ENCODE data around the gene MPRIP. TPM values are rescaled to one million over a fixed set of nuclear protein-coding genes. Genes with fewer than 3 reads are reported as not detected.

The MPRIP gene
- total and polyA plus RNA-seq, 4 donors = 121 to 342 (median 175) TPM

- Histone ChIP-seq H3K27ac (ENCODE audit: low read depth in 1 of 2, low read length in 1 of 2) (no peak overlapping the region), H3K4me3 (no peak overlapping the region), H3K9ac (ENCODE audit: insufficient read depth in 1 of 2, low read length in 2 of 2) (no peak overlapping the region), H3K9me3 (ENCODE audit: control insufficient read depth in 4 of 4, insufficient read depth in 3 of 4, low read length in 3 of 4) (no peaks in the 10 kb centered on the region), H3K27me3 (ENCODE audit: control insufficient read depth in 3 of 3, insufficient read depth in 3 of 3, low read length in 2 of 3) (no peaks in the 10 kb centered on the region), H3K36me3 (ENCODE audit: control insufficient read depth in 4 of 4, insufficient read depth in 4 of 4, low read length in 4 of 4) (peaks cover 0 to 19% (median 12%) of the 10 kb centered on the region in 4 donors), H3K4me1 (ENCODE audit: control insufficient read depth in 5 of 5, insufficient read depth in 5 of 5, low read length in 5 of 5) (peaks cover 29 to 76% (median 57%) of the 10 kb centered on the region in 5 donors)
- ATAC-seq (ENCODE audit: insufficient read depth, low FRiP score) = no peak
- TF ChIP-seq CTCF (IDR thresholded peaks at IDR 0.05; ENCODE audit: control extremely low read depth, extremely low read depth) = no peak
- DNase-seq = no peak
- 95 to 96% methylated on average over 3 to 6 of the region's 6 CpGs for WGBS, 2 donors
Measured at GRCh38 chr17:17102176-17102575, 59.9 kb downstream of the MPRIP start.

DNA sequence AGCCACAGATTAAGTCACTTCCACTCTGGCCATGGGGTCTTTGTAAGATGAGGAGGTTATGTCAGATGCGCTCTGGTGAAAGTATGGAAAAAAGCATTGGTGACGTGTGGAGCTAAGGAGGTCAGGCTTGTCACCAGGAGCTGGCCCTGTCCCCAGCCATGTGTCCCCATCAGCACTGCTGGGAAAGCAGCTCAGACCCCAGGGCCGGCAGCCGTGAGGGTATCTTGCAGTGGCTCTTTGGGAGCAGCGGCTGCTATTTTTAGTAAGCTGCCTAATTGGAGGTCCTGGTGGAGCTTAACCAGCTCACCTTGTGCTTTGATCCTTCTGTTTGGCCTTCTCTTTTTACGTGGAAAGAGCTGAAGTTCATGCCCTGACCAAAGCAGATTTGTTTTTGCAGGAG is 60.9 kb downstream of the MPRIP start:
- 85 to 88% methylated on average over 6 of the region's 6 CpGs for WGBS, 2 donors
- no peak for TF ChIP-seq CTCF (IDR thresholded peaks at IDR 0.05; ENCODE audit: control extremely low read depth, extremely low read depth)
- no peak overlapping the region for H3K9ac ChIP-seq (ENCODE audit: insufficient read depth in 1 of 2, low read length in 2 of 2)
- peaks cover 22 to 76% (median 58%) of the 10 kb centered on the region in 5 donors for H3K4me1 ChIP-seq (ENCODE audit: control insufficient read depth in 5 of 5, insufficient read depth in 5 of 5, low read length in 5 of 5)
- no peak overlapping the region for H3K27ac ChIP-seq (ENCODE audit: low read depth in 1 of 2, low read length in 1 of 2)
- peaks cover 0 to 16% (median 10%) of the 10 kb centered on the region in 4 donors for H3K36me3 ChIP-seq (ENCODE audit: control insufficient read depth in 4 of 4, insufficient read depth in 4 of 4, low read length in 4 of 4)
- H3K4me3 ChIP-seq = no peak overlapping the region
- no peaks in the 10 kb centered on the region for H3K9me3 ChIP-seq (ENCODE audit: control insufficient read depth in 4 of 4, insufficient read depth in 3 of 4, low read length in 3 of 4)
- no peak for ATAC-seq (ENCODE audit: insufficient read depth, low FRiP score)
- no peaks in the 10 kb centered on the region for H3K27me3 ChIP-seq (ENCODE audit: control insufficient read depth in 3 of 3, insufficient read depth in 3 of 3, low read length in 2 of 3)
- DNase-seq = peak in 1 of 3 donors; percentile 43

DNA sequence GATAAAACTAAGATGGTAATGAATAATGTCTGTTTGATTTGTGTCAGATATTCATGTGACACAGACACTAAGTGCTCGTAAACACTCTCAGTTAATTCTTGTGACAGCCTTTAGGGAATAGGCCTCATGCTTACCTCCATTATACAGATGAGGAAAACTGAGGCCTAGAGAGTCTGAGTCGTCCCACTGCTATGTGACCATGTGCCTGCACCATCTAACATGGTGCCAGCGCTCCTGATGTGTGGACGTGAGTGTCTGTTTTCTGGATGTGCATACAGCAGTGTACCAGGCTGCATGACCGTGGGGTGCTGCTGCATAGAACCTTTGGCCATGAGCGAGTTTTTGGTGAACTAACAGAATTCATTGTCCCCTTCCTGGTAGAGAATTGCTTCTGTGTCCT is 61.8 kb downstream of the MPRIP start:
- DNase-seq = no peak
- 91 to 94% methylated on average over 6 of the region's 6 CpGs for WGBS, 2 donors
- H3K4me1 ChIP-seq (ENCODE audit: control insufficient read depth in 5 of 5, insufficient read depth in 5 of 5, low read length in 5 of 5) = peaks cover 22 to 76% (median 64%) of the 10 kb centered on the region in 5 donors
- no peak overlapping the region for H3K9ac ChIP-seq (ENCODE audit: insufficient read depth in 1 of 2, low read length in 2 of 2)
- H3K9me3 ChIP-seq (ENCODE audit: control insufficient read depth in 4 of 4, insufficient read depth in 3 of 4, low read length in 3 of 4) = no peaks in the 10 kb centered on the region
- no peak for TF ChIP-seq CTCF (IDR thresholded peaks at IDR 0.05; ENCODE audit: control extremely low read depth, extremely low read depth)
- H3K27ac ChIP-seq (ENCODE audit: low read depth in 1 of 2, low read length in 1 of 2) = no peak overlapping the region
- H3K36me3 ChIP-seq (ENCODE audit: control insufficient read depth in 4 of 4, insufficient read depth in 4 of 4, low read length in 4 of 4) = peaks cover 0 to 16% (median 9%) of the 10 kb centered on the region in 4 donors
- H3K27me3 ChIP-seq (ENCODE audit: control insufficient read depth in 3 of 3, insufficient read depth in 3 of 3, low read length in 2 of 3) = no peaks in the 10 kb centered on the region
- H3K4me3 ChIP-seq = no peak overlapping the region
- no peak for ATAC-seq (ENCODE audit: insufficient read depth, low FRiP score)

DNA sequence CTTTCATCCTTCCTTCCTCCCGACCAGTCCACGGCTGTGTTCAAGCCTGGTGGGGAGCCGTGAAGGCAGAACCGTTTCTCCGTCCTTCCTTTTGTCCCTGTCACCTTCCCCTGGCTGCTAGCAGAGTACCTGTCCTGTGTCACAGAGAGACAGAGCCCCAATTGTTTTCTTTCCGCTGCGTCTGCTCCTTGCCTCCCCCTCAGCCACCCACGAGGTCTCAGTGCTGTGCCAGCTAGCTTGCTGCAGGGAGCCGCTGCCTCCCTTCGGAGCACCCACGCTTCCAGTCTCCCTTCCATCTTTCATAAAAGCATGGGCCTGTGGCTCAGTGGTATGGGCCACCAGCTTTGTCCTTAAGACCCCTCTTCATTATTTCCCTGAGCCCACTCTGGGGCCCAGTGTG is 62.2 kb downstream of the MPRIP start:
- peaks cover 19 to 76% (median 65%) of the 10 kb centered on the region in 5 donors for H3K4me1 ChIP-seq (ENCODE audit: control insufficient read depth in 5 of 5, insufficient read depth in 5 of 5, low read length in 5 of 5)
- H3K9me3 ChIP-seq (ENCODE audit: control insufficient read depth in 4 of 4, insufficient read depth in 3 of 4, low read length in 3 of 4) = no peaks in the 10 kb centered on the region
- H3K36me3 ChIP-seq (ENCODE audit: control insufficient read depth in 4 of 4, insufficient read depth in 4 of 4, low read length in 4 of 4) = peaks cover 0 to 16% (median 9%) of the 10 kb centered on the region in 4 donors
- DNase-seq (no peak), ATAC-seq (ENCODE audit: insufficient read depth, low FRiP score) (no peak)
- H3K9ac ChIP-seq (ENCODE audit: insufficient read depth in 1 of 2, low read length in 2 of 2) = no peak overlapping the region
- no peak for TF ChIP-seq CTCF (IDR thresholded peaks at IDR 0.05; ENCODE audit: control extremely low read depth, extremely low read depth)
- 76 to 83% methylated on average over 11 of the region's 11 CpGs for WGBS, 2 donors
- H3K4me3 ChIP-seq = no peak overlapping the region
- no peaks in the 10 kb centered on the region for H3K27me3 ChIP-seq (ENCODE audit: control insufficient read depth in 3 of 3, insufficient read depth in 3 of 3, low read length in 2 of 3)
- no peak overlapping the region for H3K27ac ChIP-seq (ENCODE audit: low read depth in 1 of 2, low read length in 1 of 2)

All from lung (tissue), 12 donors.